HG02610 (cell line): ENCODE data around the gene IL1B.

Experiments used
- ATAC-seq: cut with Tn5 transposase; IDR thresholded peaks from one replicate; pipeline ENCODE4 v1.9.1; 2021; ENCODE audit warnings: mild to moderate bottlenecking, moderate library complexity; ENCODE audit not compliant: unreplicated experiment

Gene IL1B

GRCh38 chr2:112830682-112831512, 5.7 kb downstream of the IL1B start:
- no peak for ATAC-seq

- no peak for ATAC-seq
Measured at GRCh38 chr2:112829961-112830681, 6.5 kb downstream of the IL1B start.

- ATAC-seq = no peak
Measured at GRCh38 chr2:112829101-112829960, 7.2 kb downstream of the IL1B start.

- no peak for ATAC-seq
Measured at GRCh38 chr2:112828251-112828691, 8.3 kb downstream of the IL1B start.

DNA sequence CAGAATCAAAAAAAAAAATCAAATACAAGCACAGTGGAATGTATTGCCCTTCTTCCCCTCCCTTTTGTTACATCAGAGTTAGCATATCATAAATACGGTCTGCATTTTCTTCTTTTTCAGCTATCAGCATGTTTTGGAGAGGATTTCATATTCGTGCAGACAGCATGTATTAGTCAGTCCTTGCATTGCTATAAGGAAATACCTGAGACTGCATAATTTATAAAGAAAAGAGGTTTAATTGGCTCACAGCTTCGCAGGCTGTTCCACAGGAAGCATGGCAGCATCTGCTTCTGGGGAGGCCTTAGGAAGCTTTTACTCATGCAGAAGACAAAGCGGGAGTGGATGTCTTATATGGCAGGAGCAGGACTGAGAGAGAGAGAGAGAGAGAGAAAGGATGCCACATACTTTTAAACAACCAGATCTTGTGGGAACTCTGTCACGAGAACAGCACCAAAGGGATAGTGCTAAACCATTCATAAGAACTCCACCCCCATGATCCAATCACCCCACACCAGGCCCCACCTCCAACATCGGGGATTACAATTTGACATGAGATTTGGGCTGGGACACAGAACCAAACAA, 8.9 kb downstream of the IL1B start:
- no peak for ATAC-seq

- no peak for ATAC-seq
Measured at GRCh38 chr2:112827009-112827408, 9.6 kb downstream of the IL1B start.

DNA sequence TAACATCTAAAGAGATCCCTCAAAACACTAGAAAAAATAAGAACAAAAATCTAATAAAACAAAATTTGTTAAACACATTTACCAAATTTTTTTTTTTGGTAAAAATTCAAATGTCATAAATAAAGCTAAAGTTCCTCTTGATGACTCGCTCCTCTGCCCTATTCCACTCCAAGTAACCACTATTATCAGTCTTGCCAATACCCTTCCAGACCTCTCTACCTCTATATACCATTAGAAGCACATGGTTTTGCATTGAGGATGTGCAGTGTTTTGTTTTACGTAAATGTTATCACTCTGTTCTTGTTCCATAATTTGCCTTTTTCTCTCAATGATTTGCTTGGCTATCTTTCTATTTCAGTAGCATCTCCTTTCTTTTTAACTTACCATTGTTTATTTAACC, 10.9 kb downstream of the IL1B start:
- no peak for ATAC-seq

DNA sequence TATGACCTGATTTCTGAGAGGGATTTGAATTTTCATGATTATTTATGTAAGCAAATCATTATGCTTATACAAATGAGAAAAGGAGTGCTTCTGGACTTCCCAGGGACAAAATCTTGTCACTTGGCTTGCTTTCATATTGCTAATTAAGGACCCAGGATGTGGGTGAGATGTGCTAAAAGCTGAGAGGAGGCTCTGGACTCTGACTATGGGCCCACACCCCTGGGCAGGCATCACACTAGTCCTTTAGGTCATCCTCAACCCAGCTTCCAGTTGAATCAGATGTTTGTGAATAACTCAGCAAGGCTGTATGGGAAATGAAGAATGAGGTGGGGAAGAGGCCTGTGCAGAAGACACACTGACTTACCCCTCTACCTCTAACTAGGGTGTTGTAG, 11.9 kb downstream of the IL1B start:
- ATAC-seq = no peak

DNA sequence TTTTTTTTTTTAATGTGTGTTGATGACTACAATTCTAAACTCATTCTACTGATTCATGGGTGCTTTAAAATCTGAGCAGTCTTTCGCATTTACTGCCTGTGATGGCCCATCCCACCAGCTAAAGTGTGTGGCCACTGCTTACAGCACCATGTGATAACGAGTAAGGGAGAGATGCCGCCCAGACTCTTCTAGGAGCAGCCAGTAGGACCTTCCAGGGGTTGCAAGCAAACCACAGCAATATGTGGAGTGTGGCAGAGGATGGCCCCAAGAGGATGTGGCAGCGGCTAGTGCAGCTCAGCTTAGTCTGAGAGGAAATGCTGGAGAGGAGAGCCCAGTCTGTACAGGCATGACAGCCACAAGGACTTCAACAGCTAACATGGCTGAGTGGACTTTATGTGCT, 14.9 kb downstream of the IL1B start:
- ATAC-seq = no peak

DNA sequence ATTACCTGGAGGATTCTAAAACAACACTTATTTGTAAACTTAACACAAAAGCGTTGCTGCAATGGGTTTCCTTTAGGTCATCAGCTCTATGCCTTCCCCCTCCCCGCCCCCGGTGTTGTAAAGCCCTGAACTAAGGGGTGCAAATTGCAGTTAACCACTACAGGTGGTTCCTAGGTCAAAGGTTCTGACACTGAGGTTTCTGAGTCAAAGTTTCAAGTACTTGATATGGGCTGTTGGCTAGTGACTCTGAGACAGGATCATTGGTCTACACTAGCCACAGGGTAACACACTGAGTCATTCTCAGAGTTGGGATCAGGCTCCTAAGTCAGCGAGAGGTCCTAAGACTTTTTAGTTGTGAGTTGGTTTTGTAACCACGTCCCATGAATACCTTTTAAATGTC, 15.4 kb downstream of the IL1B start:
- peak; percentile 82 for ATAC-seq

- no peak for ATAC-seq
Measured at GRCh38 chr2:112820343-112820742, 16.2 kb downstream of the IL1B start.

DNA sequence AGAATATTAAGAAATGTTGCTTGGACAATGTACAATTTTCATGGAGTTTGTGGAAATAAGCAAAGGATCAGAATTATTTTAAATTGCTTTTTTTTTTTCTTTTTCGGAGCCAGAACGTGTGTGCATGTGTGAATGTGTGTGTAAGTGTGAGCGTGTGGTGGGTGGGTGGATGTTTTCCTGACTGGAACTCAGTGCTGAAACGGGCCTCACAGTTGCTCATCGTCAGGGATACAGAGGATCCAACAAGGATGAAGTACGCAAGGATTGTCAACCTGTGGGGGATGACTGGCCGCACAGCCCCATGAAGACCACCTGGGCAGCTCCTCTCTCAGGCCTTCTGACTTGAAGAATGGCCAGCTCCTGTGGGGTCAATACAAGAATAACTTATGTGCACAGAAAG, 17.5 kb downstream of the IL1B start:
- ATAC-seq = no peak

DNA sequence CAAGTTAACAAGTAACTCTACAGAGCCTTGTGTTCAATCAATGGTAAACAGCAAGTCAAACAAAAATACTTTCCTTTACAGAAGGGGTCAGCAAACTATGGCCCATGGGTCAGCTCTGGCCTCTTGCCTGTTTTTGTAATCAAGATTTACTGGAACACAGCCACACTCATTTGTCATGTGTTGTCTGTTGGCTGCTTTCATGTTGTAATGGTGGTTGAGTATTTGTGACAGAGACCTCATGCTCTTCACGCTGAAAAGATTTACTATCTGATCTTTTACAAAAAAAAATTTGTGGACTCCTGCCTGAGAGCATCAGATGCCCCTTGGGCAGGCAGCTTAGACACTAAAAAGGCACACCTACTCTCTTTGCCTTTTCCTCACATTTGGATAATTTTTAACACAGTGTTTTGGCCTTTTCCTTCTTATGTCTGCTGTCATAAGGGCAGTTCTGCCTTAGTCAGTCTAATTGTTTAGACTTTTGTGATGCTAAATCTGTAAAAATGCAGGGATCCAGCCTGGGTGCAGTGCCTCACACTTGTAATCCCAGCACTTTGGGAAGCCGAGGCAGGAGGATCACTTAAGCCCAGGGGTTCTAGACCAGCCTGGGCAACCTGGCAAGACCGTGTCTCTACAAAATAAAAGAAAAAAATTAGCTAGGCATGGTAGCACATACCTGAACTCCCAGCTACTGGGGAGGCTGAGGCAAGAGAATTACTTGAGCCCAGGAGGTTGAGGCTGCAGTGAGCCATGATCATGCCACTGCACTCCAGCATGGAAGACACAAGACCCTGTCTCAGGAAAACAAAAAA, 18.3 kb downstream of the IL1B start:
- ATAC-seq = no peak

DNA sequence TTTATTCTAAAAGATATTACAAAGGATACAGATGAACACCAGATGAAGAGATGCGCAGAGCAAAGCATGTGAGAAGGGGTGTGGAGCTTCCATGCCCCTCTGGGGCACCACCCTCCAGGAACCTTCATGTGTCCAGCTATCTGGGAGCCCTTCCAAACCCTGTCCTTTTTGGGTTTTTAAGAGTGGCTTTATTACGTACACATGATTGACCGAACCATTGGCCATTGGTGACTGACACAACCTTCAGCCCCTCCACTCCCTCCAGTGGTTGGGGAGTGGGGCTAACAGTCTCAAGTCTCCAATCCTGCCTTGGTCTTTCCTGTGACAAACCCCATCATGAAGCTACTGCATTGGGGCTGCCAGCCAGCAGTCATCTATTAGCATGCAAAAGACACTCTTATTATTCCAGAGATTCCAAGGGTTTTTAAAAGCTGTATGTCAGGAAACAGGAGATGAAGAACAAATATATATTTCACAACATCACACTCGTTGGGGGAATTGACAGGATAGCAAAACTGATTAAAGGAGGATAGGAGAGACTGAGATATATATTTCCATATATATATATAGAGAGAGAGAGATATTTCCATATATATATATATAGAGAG, 19.4 kb downstream of the IL1B start:
- no peak for ATAC-seq

DNA sequence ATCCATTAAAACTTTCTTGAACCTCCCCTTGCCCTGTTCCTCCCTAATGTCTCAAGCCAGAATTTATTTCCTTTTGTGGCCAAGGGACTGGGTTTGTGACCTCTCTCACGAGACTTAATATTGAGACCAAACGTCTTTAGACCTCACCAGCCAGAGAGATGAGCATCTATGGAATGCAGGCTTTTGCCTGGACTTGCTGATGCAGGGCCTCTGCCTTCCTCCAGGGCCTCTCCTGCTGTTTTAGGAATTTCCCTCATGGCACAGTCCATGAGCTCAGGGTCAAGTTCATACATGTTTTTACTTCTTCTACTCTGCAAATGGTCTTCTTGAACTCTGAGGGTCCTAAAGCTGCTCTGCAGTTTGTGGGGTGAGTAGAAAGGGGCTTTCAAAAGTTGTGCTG, 22.3 kb downstream of the IL1B start:
- no peak for ATAC-seq

GRCh38 chr2:112813280-112813966, 23.2 kb downstream of the IL1B start:
- ATAC-seq = no peak

DNA sequence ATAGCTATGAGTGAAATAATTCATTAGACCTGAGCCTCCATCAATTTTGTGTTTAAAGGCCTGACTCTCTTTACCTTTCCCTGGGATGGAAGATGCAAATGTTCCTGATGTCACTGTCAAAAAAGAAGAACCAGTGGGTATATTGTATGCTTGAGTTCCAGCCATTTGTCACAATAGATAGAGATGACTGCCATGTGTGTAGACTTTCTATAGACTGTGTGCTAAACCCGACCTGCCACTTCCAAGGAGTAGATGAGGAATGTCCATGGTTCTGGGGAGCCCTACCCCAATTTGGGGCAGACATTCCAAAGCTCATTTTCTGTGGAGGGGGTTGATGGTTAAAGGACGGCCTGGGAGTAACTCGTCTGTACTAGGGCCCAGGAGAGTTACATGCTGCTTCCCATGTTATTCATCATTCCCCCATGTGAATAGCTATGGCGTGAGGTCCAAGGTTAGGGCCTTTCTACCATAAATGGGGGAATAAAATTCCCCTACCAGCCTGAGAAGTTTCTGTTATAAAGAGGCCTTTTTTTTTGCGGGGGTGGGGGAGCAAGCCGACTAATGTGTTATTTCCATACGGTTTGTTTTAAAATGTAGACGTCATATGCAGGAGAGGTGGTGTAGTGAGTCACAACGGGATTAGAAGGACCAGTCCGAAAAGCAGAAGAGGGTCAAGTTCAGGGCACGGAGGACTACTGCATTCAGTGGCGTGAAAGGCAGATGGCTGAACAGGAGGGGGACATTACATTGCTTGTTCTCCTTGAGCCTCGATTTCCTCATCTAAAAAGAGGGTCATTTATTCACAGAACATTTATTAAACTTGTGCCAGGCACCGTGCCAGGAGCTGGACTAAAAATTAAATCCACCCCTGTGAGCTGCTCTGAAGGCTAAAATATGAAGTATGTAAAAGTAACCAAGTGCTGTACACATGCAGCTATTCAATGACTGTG, 24.0 kb downstream of the IL1B start:
- ATAC-seq = no peak

DNA sequence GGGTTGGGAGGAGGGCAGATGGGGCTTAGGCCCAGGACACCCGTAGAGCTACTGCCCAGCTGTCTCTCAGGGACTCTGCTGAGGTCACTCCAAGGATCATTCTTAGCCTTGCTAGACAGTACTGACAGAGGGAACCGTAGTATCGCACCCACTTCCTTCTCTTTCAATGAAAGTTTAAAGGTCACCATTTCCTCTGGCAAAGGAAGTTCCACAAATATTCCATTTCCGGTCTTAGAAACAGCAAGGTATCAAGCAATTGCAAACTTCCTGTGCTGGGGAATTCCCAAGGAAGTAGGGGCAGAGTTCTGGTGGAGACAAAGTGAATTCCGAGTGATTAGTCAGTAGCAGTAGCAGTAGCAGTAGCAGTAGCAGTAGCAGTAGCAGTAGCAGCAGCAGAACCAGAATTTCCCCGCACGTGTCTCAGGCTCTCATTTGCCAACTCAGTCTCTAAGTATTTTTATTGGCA, 24.7 kb downstream of the IL1B start:
- ATAC-seq = no peak
